Ishikawa (cell line): ENCODE data around the gene CKAP2.

ENCODE experiments used
- CEBPB ChIP-seq: IDR thresholded peaks from 2 replicates; pipeline ENCODE4 v1.6.1; 2012
- CREB1 ChIP-seq: IDR thresholded peaks from 2 replicates; pipeline ENCODE4 v1.6.1; 2012; ENCODE audit warnings: low read depth
- EGR1 ChIP-seq: IDR thresholded peaks from 2 replicates; pipeline ENCODE4 v1.6.1; 2012
- EP300 ChIP-seq: IDR thresholded peaks from 2 replicates; pipeline ENCODE4 v1.6.1; 2012; ENCODE audit warnings: borderline replicate concordance
- FOXM1 ChIP-seq: IDR thresholded peaks from 2 replicates; pipeline ENCODE4 v1.6.1; 2012; ENCODE audit warnings: low read depth, borderline replicate concordance
- NFIC ChIP-seq: IDR thresholded peaks from 2 replicates; pipeline ENCODE4 v1.6.1; 2012
- RAD21 ChIP-seq: IDR thresholded peaks from 2 replicates; pipeline ENCODE4 v1.6.1; 2012; ENCODE audit warnings: low read depth
- TAF1 ChIP-seq: IDR thresholded peaks from 2 replicates; pipeline ENCODE4 v1.6.1; 2012; ENCODE audit warnings: low read depth, mild to moderate bottlenecking
- TCF12 ChIP-seq: IDR thresholded peaks from 2 replicates; pipeline ENCODE4 v1.6.1; 2012; ENCODE audit warnings: low read depth
- YY1 ChIP-seq: IDR thresholded peaks from 2 replicates; pipeline ENCODE4 v1.6.1; 2012; ENCODE audit warnings: low read depth
- ZBTB7A ChIP-seq: IDR thresholded peaks from 2 replicates; pipeline ENCODE4 v1.6.1; 2012; ENCODE audit warnings: low read depth
- TF ChIP-seq, protein P1 (sequence below): IDR thresholded peaks from 2 replicates; pipeline ENCODE4 v1.6.1; 2012; ENCODE audit warnings: low read depth, mild to moderate bottlenecking
- TF ChIP-seq, protein P2 (sequence below): IDR thresholded peaks from 2 replicates; pipeline ENCODE4 v1.6.1; 2012
- TF ChIP-seq, protein P3 (sequence below): IDR thresholded peaks from 2 replicates; pipeline ENCODE4 v1.6.1; 2012

DNA sequence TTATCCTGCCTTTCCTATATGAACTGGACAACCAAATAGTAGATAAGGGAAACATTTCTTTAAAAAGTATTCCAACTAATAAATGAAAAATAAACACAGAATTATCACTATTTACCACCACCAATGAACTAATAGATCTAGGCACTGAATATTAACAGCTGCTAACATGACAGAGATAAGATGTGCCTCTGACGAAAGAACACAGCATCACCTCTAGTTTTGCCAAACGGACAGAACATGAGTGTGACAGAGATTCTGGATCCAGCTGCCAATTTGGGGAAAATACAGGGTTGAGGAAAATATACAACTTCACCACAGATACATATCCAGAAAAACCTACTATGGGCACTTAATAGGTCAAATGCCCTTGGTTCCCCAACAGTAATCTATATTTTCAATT is 22.8 kb upstream of the CKAP2 start:
- TF ChIP-seq FOXM1 (no peak), ZBTB7A (no peak), EP300 (no peak), TCF12 (no peak), RAD21 (no peak), EGR1 (no peak), CREB1 (no peak), NFIC (no peak), TAF1 (no peak), CEBPB (no peak), YY1 (no peak)
- TF ChIP-seq, protein P1, sequence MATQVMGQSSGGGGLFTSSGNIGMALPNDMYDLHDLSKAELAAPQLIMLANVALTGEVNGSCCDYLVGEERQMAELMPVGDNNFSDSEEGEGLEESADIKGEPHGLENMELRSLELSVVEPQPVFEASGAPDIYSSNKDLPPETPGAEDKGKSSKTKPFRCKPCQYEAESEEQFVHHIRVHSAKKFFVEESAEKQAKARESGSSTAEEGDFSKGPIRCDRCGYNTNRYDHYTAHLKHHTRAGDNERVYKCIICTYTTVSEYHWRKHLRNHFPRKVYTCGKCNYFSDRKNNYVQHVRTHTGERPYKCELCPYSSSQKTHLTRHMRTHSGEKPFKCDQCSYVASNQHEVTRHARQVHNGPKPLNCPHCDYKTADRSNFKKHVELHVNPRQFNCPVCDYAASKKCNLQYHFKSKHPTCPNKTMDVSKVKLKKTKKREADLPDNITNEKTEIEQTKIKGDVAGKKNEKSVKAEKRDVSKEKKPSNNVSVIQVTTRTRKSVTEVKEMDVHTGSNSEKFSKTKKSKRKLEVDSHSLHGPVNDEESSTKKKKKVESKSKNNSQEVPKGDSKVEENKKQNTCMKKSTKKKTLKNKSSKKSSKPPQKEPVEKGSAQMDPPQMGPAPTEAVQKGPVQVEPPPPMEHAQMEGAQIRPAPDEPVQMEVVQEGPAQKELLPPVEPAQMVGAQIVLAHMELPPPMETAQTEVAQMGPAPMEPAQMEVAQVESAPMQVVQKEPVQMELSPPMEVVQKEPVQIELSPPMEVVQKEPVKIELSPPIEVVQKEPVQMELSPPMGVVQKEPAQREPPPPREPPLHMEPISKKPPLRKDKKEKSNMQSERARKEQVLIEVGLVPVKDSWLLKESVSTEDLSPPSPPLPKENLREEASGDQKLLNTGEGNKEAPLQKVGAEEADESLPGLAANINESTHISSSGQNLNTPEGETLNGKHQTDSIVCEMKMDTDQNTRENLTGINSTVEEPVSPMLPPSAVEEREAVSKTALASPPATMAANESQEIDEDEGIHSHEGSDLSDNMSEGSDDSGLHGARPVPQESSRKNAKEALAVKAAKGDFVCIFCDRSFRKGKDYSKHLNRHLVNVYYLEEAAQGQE, result no peak
- TF ChIP-seq, protein P2, sequence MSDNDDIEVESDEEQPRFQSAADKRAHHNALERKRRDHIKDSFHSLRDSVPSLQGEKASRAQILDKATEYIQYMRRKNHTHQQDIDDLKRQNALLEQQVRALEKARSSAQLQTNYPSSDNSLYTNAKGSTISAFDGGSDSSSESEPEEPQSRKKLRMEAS, result no peak
- TF ChIP-seq, protein P3, sequence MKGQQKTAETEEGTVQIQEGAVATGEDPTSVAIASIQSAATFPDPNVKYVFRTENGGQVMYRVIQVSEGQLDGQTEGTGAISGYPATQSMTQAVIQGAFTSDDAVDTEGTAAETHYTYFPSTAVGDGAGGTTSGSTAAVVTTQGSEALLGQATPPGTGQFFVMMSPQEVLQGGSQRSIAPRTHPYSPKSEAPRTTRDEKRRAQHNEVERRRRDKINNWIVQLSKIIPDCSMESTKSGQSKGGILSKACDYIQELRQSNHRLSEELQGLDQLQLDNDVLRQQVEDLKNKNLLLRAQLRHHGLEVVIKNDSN, result no peak
